Left hindlimb (tissue), 1 donor: ENCODE measurements around the gene STAG1.
"Not testable (repeated sequence)": the region's sequence is repeated elsewhere in the genome, so short reads cannot be mapped to it uniquely, and the experiment has no call there.

Experiments
- DNase-seq: peaks from one replicate; pipeline ENCODE4 v3.0.0-alpha.2; 2018

The STAG1 gene

DNA sequence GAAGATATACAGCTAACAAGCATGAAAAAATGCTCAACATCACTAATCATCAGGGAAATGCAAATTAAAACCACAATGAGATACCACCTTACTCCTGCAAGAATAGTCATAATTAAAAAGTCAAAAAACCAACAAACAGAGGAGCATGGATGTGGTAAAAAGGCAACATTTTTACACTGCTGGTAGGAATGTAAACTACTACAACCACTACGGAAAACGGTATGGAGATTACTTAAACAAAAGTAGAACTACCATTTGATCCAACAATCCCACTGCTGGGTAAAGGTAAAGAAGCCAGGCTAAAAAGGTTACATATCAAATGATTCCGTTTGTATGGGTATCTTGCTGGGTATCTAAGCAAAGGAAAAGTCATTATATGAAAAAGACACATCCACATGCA, 53.8 kb downstream of the STAG1 start:
- DNase-seq, result no peak

- no peak for DNase-seq
Observed at GRCh38 chr3:136696797-136697196, 55.4 kb downstream of the STAG1 start.

- no peak for DNase-seq
Observed at GRCh38 chr3:136694321-136694720, 57.9 kb downstream of the STAG1 start.

DNA sequence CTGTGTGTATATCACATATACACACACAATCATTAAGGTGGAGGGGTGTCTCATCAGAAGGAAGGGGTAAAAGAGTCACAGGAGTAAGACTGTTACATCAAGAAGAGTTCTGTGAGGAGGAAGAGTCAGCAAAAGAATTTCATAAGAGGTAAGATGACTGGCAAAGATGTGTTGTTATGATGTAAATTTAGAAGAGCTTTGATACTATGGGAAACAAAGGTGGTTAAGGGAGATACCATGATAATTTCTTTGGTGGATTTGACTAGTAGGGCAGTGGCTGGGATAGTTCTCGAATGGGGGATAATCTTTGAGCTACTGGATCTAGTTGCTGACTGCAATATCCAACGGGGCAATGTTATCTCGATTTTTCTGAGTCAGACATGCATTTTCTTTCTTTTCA, 61.6 kb downstream of the STAG1 start:
- DNase-seq, result no peak

DNA sequence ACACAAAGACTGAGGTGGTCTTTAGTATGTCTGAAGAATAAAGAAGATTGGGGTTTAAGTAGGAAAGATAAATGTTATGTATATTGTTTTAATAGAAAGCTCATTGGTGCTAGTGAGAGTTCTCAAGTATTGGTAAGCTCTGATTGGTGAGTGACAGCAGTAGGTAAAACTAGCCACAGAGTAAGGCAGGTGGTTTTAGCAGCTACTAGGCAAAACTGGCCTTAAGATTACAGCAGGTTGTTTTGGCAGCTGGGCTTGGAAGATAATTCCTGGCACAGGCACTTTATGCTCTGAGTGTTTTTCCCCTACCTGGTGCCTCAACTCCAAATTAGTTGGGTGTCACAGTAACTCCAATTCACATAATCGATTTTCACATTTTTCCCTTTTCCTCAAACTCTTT, 66.3 kb downstream of the STAG1 start:
- no peak for DNase-seq

GRCh38 chr3:136682740-136683312, 69.4 kb downstream of the STAG1 start:
- no peak for DNase-seq

GRCh38 chr3:136678981-136679380, 73.2 kb downstream of the STAG1 start:
- DNase-seq, result no peak

- no peak for DNase-seq
Observed at GRCh38 chr3:136676009-136676408, 76.2 kb downstream of the STAG1 start.

- no peak for DNase-seq
Observed at GRCh38 chr3:136675150-136675858, 76.9 kb downstream of the STAG1 start.

DNA sequence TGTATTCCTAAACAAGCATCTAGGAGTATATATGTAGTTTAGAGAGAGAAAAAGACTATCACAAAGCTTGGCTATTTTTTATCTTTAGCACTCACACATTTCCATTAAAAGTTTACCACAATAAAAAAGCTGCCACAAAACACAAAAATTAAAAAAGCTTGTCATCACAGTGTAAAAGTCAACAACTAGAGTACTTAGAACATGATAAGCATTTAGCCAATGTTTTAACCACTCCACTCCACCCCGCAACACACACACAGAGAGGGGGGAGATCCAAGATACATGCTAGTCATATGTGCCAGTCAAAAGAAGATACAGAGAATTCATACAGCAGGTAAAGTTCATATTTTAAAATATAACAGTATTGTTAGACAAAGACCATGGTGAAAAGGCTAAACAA, 79.7 kb downstream of the STAG1 start:
- DNase-seq, result no peak

DNA sequence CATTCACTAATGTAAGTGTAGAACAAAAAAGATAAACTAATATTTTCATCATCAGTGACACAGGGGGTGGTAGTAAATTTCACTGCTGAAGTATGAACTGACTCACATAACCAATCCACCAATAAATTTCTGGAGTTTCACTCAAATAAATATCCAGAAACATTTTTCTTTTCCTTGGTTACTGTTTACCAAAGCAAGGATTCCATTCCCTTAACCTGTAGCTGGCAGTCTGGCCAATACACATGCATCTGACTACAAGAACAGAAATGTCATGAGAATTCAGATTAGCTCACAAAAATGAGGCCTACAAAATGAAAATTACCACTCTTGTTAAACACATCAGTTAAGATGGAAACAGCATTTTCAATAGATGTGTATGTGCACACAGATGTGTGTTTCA, 80.3 kb downstream of the STAG1 start:
- no peak for DNase-seq

- DNase-seq, result no peak
Observed at GRCh38 chr3:136670166-136670565, 82.0 kb downstream of the STAG1 start.

DNA sequence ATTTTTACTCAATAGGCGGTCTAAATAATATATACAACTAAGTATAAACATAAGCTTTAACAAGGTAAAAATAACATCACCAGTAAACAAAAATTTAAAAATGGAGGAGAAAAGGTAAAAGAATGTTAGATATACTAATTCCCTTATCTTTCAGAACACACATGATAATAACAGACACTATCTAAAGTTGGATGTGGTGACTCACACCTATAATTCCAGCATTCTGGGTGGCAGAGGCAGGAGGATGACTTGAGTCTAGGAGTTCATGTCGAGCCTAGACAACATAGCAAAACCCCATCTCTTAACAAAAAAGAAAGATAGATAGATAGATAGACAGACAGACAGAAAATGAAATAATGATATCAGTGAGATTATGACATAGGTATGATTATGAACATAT, 85.1 kb downstream of the STAG1 start:
- no peak for DNase-seq

GRCh38 chr3:136666301-136666700, 85.9 kb downstream of the STAG1 start:
- not testable (repeated sequence) for DNase-seq

DNA sequence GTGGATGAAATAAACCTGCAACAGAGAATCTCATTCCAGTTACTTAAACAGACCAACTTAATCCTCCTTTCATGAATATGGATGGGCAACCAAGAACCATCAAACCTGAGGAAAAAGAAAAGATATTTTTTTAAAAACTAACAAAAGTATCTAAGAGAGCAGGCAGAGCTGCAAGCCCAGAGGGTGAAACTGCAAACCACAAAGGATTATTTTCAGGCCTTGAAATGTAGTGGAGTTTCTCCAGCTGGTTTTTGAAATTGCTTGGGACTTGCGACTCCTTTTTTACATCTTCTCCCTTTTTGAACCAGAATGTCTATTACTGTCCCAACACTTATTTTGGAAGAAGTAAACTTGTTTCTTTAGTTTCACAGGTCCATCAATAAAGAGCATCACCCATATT, 87.4 kb downstream of the STAG1 start:
- no peak for DNase-seq

DNA sequence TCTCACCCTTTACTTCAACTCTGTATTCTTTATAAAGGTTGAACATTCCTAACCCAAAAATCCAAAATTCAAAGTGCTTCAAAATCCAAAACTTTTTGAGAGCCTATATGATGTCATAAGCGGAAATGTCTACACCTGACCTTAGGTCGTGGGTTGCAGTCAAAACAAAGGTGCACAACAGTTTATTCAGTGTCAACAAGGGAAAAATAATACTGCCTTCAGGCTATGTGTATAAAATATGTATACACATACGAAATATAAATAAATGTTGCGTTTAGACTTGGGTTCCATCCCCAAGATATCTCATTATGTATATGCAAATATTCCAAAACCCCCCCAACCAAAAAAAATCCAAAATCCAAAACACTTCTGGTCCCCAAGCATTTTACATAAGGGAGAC, 90.9 kb downstream of the STAG1 start:
- no peak for DNase-seq

DNA sequence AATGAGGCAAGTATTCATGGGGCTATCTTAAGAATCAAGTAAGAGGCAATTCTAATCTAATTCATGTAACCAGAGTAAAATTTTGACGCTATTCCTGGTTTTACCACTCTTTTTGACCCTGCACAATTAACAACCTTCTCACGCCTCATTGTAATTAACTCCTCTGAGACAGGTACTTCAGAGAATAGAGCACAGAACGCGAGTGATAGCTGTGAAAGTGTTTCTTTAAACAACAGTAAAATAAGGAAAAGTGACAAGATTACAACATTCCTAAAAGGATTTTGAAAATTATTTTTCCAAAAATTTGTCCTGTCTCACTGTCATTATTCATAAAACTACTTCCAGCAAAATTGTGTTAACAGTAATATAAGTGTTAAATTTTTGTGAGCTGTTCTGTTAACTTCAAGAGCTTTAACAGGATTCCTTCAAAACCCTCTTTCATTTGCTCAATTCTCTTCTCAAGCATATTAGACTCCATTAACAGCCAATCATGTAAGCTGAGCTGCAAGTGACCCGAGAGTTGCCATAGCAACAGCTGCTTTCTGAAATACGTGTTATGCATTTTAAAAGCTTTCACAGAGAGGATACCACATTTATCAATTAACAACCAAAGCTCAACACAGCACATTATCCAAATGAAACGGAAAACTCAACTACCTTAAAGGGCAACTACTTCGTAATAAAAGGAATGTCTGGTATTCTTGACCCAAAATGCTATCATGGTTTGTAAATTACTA, 93.1 kb downstream of the STAG1 start:
- no peak for DNase-seq

GRCh38 chr3:136657526-136657925, 94.7 kb downstream of the STAG1 start:
- DNase-seq, result no peak

- DNase-seq, result no peak
Observed at GRCh38 chr3:136653628-136654027, 98.5 kb downstream of the STAG1 start.

GRCh38 chr3:136651581-136651980, 100.6 kb downstream of the STAG1 start:
- no peak for DNase-seq

DNA sequence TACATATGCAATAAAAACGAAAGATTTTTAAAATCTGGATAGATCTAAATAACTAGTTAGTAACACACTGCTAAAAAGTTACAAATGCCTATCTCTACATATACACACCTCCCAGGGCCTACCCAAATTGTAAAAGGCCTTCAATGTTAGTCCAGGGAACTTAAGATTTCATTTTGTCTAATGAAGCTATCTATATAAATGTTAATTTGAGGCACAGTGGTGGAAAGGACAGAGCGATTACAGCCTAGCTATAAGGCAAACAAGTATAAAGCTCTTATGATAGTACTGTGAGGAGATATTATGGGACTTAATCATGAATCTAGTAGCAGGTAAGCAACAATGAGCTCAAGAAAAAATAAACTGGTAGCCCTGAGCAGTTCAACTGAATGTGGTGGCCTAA, 101.7 kb downstream of the STAG1 start:
- DNase-seq, result no peak

- no peak for DNase-seq
Observed at GRCh38 chr3:136645915-136646314, 106.3 kb downstream of the STAG1 start.

DNA sequence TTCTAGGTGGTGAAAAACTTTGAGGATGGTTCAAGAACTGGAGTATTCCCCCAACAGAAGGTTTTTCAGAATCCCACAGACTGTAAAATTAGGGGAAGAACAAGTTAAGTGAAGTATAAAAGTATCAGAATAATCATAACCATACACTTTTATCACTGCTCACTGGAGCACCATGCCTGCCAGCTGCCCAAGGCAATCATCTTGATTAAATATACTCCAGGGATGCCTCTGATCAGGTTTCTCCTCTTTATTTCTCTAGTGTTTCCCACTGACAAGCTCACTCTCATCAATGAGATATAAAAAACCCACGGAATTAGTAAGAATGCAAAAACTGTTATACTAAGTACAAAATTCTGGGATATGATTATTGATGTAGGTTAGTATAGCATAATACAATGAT, 108.0 kb downstream of the STAG1 start:
- no peak for DNase-seq

DNA sequence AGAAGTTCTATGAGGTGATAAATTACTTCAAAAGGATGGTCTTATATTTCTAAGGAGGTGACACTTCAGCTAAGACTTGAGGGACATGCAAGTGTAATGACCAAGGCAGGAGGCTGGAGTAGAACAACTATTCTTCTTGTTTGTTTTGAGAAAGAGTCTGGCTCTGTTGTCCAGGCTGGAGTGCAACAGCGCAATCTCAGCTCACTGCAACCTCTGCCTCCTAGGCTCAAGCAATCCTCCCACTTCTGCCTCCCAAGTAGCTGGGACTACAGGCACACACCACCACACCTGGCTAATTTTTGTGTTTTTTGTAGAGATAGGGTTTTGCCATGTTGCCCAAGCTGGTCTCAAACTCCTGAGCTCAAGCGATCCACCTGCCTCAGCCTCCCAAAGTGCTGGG, 108.8 kb downstream of the STAG1 start:
- not testable (repeated sequence) for DNase-seq
